Stimulated activated CD4-positive, alpha-beta T cell treated with anti-CD3 and anti-CD28 coated beads, Interleukin-12 subunit alpha, Interleukin-12 subunit beta, amount 100 ng/mL, for 24 hours (primary cell): ENCODE results near the gene BRPF1.
A peak's percentile ranks its signal among the peaks of the same experiment; 100 is the strongest.

Source experiments
- DNase-seq, 2 experiments: peaks; one replicate each; pipeline ENCODE4 v3.0.0-alpha.2; 2020; ENCODE audit warnings: low read depth in 2 of 2

The BRPF1 gene

GRCh38 chr3:9730657-9731205 lies 804 bp upstream of the BRPF1 start:
- DNase-seq, result no peak

- DNase-seq, result peak in 1 of 2 experiments; percentile 21
Observed at GRCh38 chr3:9732080-9732739, 675 bp downstream of the BRPF1 start.

DNA sequence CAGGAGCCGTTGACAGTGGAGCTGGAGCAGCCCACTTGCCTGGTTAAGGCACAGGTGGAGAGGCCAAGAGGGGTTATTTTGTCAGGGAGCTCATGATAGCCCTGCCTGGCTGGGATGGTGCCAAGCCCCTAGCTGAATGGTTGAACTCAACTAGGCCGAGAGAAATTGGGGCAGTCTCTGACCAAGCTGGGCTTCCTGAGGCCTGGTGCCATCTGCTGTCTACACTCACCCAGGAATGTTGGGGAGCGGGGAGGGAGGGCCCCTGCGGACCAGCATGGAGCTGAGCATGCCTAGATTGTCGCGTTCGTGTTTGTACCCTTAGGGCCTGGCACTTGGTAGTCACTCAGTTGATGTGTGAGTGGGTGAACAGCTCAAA lies 1.2 kb downstream of the BRPF1 start:
- DNase-seq, result no peak

DNA sequence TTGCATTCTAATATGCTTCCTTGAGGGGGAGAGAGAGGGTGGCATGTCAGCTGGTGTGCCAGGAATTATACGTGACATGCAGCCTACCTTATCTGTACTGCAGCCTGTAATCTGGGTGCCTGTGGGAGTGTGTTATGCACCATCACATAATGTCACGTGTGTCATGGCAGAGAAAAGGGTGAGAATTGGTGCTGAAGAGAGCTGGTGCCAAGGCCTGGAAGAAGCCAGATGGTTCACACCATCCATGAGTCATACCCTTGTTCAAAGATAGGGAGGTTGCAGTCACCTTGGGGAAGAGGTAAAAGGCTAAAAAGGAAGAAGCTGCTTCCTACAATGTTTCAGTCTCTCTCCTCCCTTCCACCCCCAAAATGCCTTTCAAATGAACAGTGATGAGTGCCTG lies 5.3 kb downstream of the BRPF1 start:
- DNase-seq, result no peak

DNA sequence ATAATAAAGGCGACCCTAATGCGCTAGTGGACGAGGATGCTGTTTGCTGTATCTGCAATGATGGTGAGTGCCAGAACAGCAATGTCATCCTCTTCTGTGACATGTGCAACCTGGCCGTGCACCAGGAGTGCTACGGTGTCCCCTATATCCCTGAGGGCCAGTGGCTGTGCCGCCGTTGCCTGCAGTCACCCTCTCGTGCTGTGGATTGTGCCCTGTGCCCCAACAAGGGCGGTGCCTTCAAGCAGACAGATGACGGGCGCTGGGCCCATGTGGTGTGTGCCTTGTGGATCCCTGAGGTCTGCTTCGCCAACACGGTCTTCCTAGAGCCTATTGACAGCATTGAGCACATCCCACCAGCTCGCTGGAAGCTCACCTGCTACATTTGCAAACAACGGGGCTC lies 7.6 kb downstream of the BRPF1 start:
- DNase-seq, result no peak

GRCh38 chr3:9742560-9742959 lies 11.0 kb downstream of the BRPF1 start:
- DNase-seq, result no peak

DNA sequence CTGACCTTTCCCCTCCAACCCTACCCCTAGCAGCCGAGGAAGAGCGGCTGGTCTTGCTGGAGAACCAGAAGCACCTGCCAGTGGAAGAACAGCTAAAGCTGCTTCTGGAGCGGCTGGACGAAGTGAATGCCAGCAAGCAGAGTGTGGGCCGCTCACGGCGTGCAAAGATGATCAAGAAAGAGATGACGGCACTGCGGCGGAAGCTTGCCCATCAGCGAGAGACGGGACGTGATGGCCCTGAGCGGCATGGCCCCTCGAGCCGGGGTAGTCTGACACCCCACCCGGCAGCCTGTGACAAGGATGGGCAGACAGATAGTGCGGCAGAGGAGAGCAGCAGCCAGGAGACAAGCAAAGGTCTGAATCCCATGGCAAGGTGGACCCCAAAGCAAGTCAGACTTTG lies 12.0 kb downstream of the BRPF1 start:
- DNase-seq, result no peak

DNA sequence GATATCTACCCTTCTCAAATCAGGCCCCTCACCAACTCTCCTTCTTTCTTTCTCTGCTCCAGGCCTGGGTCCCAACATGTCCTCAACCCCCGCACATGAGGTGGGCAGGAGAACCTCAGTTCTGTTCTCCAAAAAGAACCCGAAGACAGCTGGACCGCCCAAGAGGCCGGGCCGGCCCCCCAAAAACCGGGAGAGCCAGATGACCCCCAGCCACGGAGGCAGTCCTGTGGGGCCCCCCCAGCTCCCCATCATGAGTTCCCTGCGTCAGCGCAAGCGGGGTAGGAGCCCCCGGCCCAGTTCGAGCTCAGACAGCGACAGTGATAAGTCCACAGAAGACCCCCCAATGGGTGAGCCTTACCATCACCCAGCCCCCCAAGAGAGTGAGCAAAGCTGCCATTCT lies 12.6 kb downstream of the BRPF1 start:
- no peak for DNase-seq

GRCh38 chr3:9745521-9745920 lies 14.0 kb downstream of the BRPF1 start:
- DNase-seq, result no peak

DNA sequence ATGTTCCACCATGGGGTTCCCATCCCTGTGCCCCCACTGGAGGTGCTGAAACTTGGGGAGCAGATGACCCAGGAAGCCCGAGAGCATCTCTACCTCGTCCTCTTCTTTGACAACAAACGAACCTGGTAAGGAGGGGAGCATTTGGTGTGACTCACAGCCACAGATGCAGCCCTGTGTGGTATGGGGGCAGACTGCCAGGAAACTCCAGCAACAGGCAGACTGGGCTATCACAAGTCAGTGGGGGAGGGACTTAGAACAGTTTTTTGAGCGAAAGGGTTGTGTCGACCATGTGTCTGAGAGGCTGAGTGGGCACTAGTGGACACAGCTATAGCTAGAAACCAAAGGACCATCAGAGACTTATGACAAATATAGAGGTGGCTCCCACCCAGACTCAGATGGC lies 14.8 kb downstream of the BRPF1 start:
- no peak for DNase-seq

DNA sequence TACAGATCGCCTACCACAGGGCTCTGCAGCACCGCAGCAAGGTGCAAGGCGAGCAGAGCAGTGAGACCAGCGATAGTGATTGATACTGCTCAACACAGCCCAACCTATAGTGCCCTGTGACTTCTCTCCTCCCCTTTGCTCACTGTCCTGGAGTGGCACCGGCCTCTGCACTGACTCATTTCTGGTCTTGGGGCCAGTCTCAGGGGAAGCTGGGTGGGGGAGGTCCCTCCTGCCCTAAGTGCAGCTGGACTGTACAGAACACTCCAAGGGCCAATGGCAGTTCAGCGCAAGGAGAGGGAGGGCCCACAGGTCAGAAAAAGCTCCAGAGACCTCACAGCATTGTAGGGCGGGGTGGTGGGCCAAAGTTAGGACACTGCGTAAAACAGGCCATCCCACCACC lies 15.7 kb downstream of the BRPF1 start:
- DNase-seq, result no peak

DNA sequence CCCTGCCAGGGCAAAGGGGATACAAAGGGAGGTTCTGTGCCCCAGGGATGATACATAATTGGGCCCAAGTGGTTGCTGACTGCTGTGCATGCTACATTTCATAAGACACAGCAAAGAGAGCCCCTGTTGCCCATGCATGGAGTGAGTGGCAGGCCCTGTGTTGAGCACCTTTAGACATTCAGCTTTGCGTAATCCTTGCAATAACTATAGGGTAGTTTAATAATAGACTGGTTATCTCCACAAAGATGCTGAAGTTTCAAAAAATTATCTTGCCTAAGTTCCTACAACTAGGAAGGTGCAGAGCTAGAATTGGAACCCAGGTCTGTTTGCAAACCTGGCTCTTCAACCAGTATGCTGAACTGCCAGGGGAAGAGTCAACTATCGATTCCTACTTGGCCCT lies 16.5 kb downstream of the BRPF1 start:
- DNase-seq, result no peak

- DNase-seq, result no peak
Observed at GRCh38 chr3:9749296-9749644, 17.7 kb downstream of the BRPF1 start.

- DNase-seq, result peak; percentile 93 to 96
Observed at GRCh38 chr3:9749645-9750555, 18.4 kb downstream of the BRPF1 start, which contains the start of gene OGG1. TSS of gene OGG1 (plus strand) at chr3:9749952. CDS start at chr3:9750287, 335 bp downstream.

GRCh38 chr3:9750556-9751411 lies 19.2 kb downstream of the BRPF1 start:
- no peak for DNase-seq

GRCh38 chr3:9754678-9755077 lies 23.1 kb downstream of the BRPF1 start:
- DNase-seq, result no peak

DNA sequence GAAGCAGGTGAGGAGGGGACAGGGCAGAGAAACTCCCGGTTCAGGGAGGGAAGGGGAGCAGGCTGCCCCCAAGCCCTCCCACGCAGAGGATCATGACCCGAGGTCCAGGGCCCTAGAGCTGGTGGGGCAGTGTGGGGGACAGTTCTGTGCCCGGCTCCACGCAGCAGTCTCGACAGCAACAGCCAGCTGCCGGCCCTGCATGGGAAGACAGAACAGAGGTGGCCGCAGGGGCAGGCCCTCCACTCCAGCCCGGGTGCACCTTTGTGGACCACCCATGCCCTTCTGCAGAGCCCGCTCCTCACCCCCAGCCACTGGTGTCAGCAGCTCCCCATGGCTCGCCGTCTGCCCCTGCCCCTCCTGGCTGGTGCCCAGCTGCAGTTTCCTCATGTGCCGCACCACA lies 25.9 kb downstream of the BRPF1 start:
- DNase-seq, result no peak

GRCh38 chr3:9760779-9761505 lies 29.4 kb downstream of the BRPF1 start:
- DNase-seq, result no peak

DNA sequence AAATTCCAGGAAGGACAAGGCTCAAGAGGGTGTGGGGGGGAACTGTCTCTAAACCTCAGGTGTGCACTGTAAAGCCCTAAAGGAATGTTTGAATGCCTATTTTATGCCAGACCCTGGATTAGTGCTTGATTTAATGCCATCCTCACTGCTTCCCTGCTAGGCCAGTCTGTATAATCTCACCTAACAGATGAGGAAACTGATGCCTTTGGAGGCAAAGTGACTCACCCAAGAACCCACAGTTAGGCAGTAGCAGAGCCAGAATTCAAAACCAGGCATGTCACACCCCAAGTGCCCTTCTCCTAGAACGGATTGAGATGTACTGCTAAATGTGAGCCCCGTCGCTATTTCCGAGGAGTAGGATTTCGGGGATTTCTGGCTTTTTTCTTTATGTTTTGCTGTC lies 30.4 kb downstream of the BRPF1 start:
- no peak for DNase-seq

DNA sequence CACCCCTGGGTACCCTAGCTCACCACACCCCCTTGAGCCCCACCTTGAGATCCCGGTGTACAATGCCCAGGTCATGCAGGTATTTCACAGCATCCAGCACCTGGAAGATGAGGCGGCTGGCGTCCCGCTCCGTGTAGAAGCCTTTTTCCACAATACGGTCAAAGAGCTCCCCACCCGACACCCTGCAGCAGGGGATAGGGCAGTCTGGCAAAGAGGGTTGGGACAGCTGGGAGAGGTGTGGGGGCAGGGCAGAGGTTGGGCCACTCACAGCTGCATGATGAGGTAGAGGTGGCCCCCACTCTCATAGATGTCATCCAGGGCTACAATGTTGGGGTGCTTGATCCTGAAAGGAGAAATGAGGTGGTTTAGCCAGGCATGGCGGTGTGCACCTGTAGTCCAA lies 31.3 kb downstream of the BRPF1 start:
- no peak for DNase-seq

DNA sequence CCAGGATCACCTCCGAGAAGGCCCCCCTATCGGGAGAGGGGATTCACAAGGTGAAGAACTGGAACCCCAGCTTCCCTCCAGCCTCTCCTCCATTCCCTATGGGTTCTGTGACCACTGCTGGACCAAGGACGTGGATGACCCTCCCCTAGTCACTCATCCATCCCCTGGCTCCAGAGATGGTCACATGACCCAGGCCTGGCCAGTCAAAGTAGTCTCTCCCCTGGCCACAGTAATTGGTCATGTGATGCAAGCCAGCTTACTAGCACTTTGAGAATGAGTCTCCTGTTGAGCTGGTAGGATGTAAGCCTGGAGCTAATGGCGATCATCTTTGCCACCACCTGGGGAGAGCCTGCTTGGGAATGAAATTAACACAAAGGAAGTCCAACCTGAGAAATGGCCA lies 34.3 kb downstream of the BRPF1 start:
- DNase-seq, result no peak
